ENCODE results near the gene G3BP2. TPM values are rescaled to one million over a fixed set of nuclear protein-coding genes. Genes with fewer than 3 reads are reported as not detected.

The G3BP2 gene
- total and polyA plus RNA-seq, 2 of the 13 experiments (the other 11 are each of a cell fraction or from before 2014, with no cell fraction given) = 51.7 to 179 TPM

DNA sequence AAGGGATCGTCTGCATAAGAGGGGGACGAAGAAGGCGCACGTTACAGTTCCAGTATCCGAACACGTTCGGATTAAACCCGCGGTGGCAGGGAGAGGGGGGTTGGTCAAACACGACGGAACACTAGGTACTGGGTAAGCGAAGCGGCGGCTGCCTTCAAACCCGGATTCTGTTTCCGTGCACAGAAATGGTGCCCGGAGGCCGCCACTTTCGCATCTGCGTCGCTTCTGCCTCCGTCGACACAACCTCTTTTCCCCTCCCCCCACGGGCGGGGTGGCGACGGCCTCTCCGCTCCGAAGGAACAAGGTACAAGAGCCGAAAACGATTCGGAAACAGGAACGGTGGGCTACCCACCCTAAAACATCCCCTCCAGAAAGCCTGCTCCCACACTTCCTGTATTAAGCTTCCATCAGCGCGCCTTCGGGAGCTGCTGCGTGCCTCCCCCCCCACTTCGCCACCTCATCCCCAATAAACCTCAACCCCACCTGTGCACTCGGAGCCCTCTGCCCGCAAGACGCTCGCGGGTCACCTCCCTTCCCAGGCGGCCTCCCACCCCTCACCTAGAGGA is 667 bp downstream of the G3BP2 start (continued):
- no peak; the same call in 1 of the 2 replicates for TF ChIP-seq PHF8 (CRISPR knock-in tag; IDR thresholded peaks at IDR 0.05)
- no peak for TF ChIP-seq ZNF234 (CRISPR knock-in tag; conservative IDR thresholded peaks at IDR 0.05)
- no peak for TF ChIP-seq CENPT (CRISPR knock-in tag; IDR thresholded peaks at IDR 0.05; ENCODE audit: low read depth)
- TF ChIP-seq HNRNPLL (IDR thresholded peaks at IDR 0.05; ENCODE audit: low read depth, low read length, poor library complexity, severe bottlenecking) = peak; percentile 71
- TF ChIP-seq ZNF558 (CRISPR knock-in tag; IDR thresholded peaks at IDR 0.05; ENCODE audit: borderline replicate concordance) = 0 out of 2 replicates have a peak, but pooled peaks have one; percentile 33
- TF ChIP-seq MYC (CRISPR knock-in tag; IDR thresholded peaks at IDR 0.05; ENCODE audit: borderline replicate concordance) = peak; percentile 55; the same call in 1 of the 2 replicates
- TF ChIP-seq ZNF563 (CRISPR knock-in tag; IDR thresholded peaks at IDR 0.05) = 0 out of 2 replicates have a peak, but pooled peaks have one; percentile 12
- 0 out of 2 replicates have a peak, but pooled peaks have one; percentile 53 for TF ChIP-seq ZNF646 (CRISPR knock-in tag; IDR thresholded peaks at IDR 0.05)
- TF ChIP-seq HNF1A (IDR thresholded peaks at IDR 0.05; ENCODE audit: low read depth) = no peak
- TF ChIP-seq HNF1A (CRISPR knock-in tag; IDR thresholded peaks at IDR 0.05; ENCODE audit: borderline replicate concordance) = no peak
- TF ChIP-seq, protein P1, sequence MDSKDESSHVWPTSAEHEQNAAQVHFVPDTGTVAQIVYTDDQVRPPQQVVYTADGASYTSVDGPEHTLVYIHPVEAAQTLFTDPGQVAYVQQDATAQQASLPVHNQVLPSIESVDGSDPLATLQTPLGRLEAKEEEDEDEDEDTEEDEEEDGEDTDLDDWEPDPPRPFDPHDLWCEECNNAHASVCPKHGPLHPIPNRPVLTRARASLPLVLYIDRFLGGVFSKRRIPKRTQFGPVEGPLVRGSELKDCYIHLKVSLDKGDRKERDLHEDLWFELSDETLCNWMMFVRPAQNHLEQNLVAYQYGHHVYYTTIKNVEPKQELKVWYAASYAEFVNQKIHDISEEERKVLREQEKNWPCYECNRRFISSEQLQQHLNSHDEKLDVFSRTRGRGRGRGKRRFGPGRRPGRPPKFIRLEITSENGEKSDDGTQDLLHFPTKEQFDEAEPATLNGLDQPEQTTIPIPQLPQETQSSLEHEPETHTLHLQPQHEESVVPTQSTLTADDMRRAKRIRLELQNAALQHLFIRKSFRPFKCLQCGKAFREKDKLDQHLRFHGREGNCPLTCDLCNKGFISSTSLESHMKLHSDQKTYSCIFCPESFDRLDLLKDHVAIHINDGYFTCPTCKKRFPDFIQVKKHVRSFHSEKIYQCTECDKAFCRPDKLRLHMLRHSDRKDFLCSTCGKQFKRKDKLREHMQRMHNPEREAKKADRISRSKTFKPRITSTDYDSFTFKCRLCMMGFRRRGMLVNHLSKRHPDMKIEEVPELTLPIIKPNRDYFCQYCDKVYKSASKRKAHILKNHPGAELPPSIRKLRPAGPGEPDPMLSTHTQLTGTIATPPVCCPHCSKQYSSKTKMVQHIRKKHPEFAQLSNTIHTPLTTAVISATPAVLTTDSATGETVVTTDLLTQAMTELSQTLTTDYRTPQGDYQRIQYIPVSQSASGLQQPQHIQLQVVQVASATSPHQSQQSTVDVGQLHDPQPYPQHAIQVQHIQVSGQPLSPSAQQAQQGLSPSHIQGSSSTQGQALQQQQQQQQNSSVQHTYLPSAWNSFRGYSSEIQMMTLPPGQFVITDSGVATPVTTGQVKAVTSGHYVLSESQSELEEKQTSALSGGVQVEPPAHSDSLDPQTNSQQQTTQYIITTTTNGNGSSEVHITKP (CRISPR knock-in tag; IDR thresholded peaks at IDR 0.05; ENCODE audit: low read depth) = no peak
- TF ChIP-seq, protein P2, sequence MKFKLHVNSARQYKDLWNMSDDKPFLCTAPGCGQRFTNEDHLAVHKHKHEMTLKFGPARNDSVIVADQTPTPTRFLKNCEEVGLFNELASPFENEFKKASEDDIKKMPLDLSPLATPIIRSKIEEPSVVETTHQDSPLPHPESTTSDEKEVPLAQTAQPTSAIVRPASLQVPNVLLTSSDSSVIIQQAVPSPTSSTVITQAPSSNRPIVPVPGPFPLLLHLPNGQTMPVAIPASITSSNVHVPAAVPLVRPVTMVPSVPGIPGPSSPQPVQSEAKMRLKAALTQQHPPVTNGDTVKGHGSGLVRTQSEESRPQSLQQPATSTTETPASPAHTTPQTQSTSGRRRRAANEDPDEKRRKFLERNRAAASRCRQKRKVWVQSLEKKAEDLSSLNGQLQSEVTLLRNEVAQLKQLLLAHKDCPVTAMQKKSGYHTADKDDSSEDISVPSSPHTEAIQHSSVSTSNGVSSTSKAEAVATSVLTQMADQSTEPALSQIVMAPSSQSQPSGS (CRISPR knock-in tag; IDR thresholded peaks at IDR 0.05) = no peak
- no peak for TF ChIP-seq SSRP1 (CRISPR knock-in tag; IDR thresholded peaks at IDR 0.05)

Data from HepG2 (cell line).